Panc1 (cell line): Measurements from ENCODE around the gene OSBPL5.

Source experiments
- POLR2AphosphoS5 ChIP-seq: IDR thresholded peaks from 2 replicates; pipeline ENCODE4 v1.6.1; 2012; ENCODE audit warnings: mild to moderate bottlenecking, low read depth, low read length, moderate library complexity
- REST ChIP-seq, 2 experiments: IDR thresholded peaks; 2 replicates each; pipeline ENCODE4 v1.6.1; 2011 to 2012; ENCODE audit warnings: low read depth in 2 of 2, control low read depth in 1 of 2, low read length in 1 of 2, mild to moderate bottlenecking in 1 of 2, moderate library complexity in 1 of 2; ENCODE audit not compliant: insufficient read depth in 1 of 2
- TF ChIP-seq, protein P1 (sequence below): fragments of 450-650 bp; IDR thresholded peaks from 2 replicates; pipeline ENCODE4 v1.5.1; 2017; ENCODE audit warnings: mild to moderate bottlenecking

DNA sequence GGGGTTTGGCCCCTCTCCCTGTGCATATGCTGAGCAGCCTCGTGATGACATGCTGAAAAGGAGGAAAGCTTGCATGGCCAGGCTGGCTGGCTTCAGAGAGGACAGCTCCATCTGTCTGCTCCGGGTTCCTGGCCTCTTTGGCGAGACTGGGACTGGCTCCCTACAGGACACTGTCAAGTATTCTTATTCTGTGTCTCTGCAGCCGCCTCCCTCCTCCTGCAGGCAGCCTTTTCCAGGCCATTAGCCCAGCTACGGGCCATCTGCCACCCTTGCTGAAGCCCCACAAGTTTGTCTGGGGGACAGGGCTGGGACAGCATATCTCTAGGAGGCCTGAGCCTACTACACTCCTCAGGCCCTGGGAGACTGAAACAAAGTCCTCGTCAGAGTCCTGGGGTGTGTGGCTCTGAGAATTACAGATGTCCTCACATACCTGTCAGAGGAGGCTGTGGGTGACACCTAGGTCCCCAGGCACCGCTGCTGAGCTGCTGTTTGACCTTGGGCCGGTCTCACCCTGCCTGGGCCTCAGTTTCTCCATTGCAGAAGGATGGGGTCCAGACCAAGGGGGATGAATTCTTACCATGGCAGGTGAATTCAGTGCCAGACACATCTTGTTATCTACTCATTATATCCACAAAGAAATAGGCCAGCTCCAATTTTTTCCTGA is 42.5 kb upstream of the OSBPL5 start:
- TF ChIP-seq POLR2AphosphoS5 = no peak
- TF ChIP-seq, protein P1, sequence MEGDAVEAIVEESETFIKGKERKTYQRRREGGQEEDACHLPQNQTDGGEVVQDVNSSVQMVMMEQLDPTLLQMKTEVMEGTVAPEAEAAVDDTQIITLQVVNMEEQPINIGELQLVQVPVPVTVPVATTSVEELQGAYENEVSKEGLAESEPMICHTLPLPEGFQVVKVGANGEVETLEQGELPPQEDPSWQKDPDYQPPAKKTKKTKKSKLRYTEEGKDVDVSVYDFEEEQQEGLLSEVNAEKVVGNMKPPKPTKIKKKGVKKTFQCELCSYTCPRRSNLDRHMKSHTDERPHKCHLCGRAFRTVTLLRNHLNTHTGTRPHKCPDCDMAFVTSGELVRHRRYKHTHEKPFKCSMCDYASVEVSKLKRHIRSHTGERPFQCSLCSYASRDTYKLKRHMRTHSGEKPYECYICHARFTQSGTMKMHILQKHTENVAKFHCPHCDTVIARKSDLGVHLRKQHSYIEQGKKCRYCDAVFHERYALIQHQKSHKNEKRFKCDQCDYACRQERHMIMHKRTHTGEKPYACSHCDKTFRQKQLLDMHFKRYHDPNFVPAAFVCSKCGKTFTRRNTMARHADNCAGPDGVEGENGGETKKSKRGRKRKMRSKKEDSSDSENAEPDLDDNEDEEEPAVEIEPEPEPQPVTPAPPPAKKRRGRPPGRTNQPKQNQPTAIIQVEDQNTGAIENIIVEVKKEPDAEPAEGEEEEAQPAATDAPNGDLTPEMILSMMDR = no peak
- no peak for TF ChIP-seq REST (IDR thresholded peaks at IDR 0.05; ENCODE audit: insufficient read depth in 1 of 2, low read depth in 2 of 2, low read length in 1 of 2)
